DMS153 treated with DMSO at 0.1 percent for 48 hours (cell line): Measurements from ENCODE around the gene MBTD1.
"Not testable (repeated sequence)": the region's sequence is repeated elsewhere in the genome, so short reads cannot be mapped to it uniquely, and the experiment has no call there.

Experiments used
- DNase-seq: peaks from one replicate; lab custom pipeline; 2025; ENCODE audit not compliant: unreplicated experiment; lab: John Stamatoyannopoulos, UW

The MBTD1 gene

GRCh38 chr17:51259564-51260236 is at the start of gene MBTD1:
Gene MBTD1, minus strand, starts transcription at chr17:51260049. Its CDS starts 34,888 bp downstream, at chr17:51225161.
- peak; percentile 95 for DNase-seq

GRCh38 chr17:51305182-51305581 is 45.3 kb upstream of the MBTD1 start:
- no peak for DNase-seq

GRCh38 chr17:51299859-51300258 is 40.0 kb upstream of the MBTD1 start:
- no peak for DNase-seq

- DNase-seq = peak; percentile 29
Observed at GRCh38 chr17:51298508-51299371, 38.9 kb upstream of the MBTD1 start.

- DNase-seq = not testable (repeated sequence)
Observed at GRCh38 chr17:51294338-51294737, 34.5 kb upstream of the MBTD1 start.

GRCh38 chr17:51289696-51290111 is 29.9 kb upstream of the MBTD1 start:
- DNase-seq = no peak

GRCh38 chr17:51287412-51287811 is 27.6 kb upstream of the MBTD1 start:
- DNase-seq = no peak

- no peak for DNase-seq
Observed at GRCh38 chr17:51279183-51279582, 19.3 kb upstream of the MBTD1 start.

- no peak for DNase-seq
Observed at GRCh38 chr17:51275381-51275780, 15.5 kb upstream of the MBTD1 start.

- no peak for DNase-seq
Observed at GRCh38 chr17:51272812-51273211, 13.0 kb upstream of the MBTD1 start.

GRCh38 chr17:51270636-51271035 is 10.8 kb upstream of the MBTD1 start:
- DNase-seq = no peak

GRCh38 chr17:51269991-51270390 is 10.1 kb upstream of the MBTD1 start:
- DNase-seq = no peak

- not testable (repeated sequence) for DNase-seq
Observed at GRCh38 chr17:51264466-51264865, 4.6 kb upstream of the MBTD1 start.

- DNase-seq = no peak
Observed at GRCh38 chr17:51263006-51263405, 3.2 kb upstream of the MBTD1 start.

- no peak for DNase-seq
Observed at GRCh38 chr17:51261024-51261963, 1.4 kb upstream of the MBTD1 start.

GRCh38 chr17:51260237-51261023 is 581 bp upstream of the MBTD1 start, which contains the start of gene UTP18:
Gene UTP18, plus strand, starts transcription at chr17:51260546. Its CDS starts 39 bp downstream, at chr17:51260585.
- peak; percentile 95 for DNase-seq

GRCh38 chr17:51258756-51259563 is 889 bp downstream of the MBTD1 start:
- DNase-seq = no peak

GRCh38 chr17:51257150-51258081 is 2.4 kb downstream of the MBTD1 start:
- no peak for DNase-seq
